Nephron (organoid): Measurements from ENCODE around the gene MGAT5.

Experiments
- H3K27ac Mint-ChIP-seq, 3 experiments: 2 replicates each; pipeline ENCODE4 v1.8.0; 2020; ENCODE audit warnings: mixed read lengths in 3 of 3, mild to moderate bottlenecking in 2 of 3, moderate library complexity in 1 of 3
- H3K27me3 Mint-ChIP-seq: 2 replicates; pipeline ENCODE4 v1.8.0; 2021; ENCODE audit warnings: low read depth, mild to moderate bottlenecking, moderate library complexity, mixed read lengths
- H3K36me3 Mint-ChIP-seq: 2 replicates; pipeline ENCODE4 v1.8.0; 2020; ENCODE audit warnings: low read depth, mixed read lengths
- H3K4me1 Mint-ChIP-seq: 2 replicates; pipeline ENCODE4 v1.8.0; 2020; ENCODE audit warnings: mixed read lengths
- H3K4me3 Mint-ChIP-seq, 3 experiments: 2 replicates each; pipeline ENCODE4 v1.8.0; 2020; ENCODE audit warnings: mild to moderate bottlenecking in 3 of 3, mixed read lengths in 3 of 3, moderate library complexity in 2 of 3
- H3K9me3 Mint-ChIP-seq: 2 replicates; pipeline ENCODE4 v1.8.0; 2020; ENCODE audit warnings: mixed read lengths
- TF ChIP-seq, protein P1 (sequence below), 3 experiments: fragments of 200-600 bp; sonication (generic); IDR thresholded peaks; one replicate each; pipeline ENCODE4 v1.5.0; 2021; ENCODE audit warnings: antibody characterized with exemption in 3 of 3; ENCODE audit not compliant: unreplicated experiment in 3 of 3

MGAT5 gene

DNA sequence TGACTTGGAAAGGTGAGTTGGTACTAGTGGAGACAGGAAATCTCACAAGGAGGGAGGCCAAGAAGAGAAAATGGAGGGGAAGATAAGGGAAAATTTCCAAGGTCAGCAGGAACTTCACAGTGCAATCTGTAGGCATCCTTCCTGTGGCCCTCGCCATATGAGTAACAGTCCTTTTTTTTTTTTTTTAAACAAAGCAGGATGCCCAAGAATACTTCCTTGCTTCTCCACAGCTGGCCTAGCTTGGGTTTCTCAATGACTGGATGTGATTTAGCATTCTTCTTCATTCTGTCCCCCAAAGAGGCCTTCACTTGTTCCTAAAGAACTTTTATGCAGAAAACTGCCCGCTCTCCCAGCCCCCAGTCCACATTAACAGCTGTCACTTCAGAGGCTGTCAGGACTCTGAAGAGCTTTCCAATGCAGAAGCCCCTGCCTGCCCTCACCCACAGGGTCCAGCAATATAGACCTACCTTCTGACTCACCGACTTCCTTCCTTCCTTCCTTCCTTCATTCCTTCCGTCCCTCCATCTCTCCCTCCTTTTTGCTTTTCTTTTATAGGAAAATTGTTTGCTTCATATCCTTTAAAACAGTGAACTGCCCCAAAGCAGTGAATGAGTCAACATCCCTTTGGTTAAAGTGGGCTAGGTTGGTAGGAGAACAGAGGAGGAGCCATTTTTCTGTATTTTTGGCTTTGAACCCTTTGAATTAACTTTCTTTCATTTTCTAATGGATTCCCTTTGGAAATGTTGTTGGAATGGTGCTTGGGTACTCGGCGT is 172.0 kb downstream of the MGAT5 start:
- H3K27me3 Mint-ChIP-seq = no peaks in the 10 kb centered on the region

DNA sequence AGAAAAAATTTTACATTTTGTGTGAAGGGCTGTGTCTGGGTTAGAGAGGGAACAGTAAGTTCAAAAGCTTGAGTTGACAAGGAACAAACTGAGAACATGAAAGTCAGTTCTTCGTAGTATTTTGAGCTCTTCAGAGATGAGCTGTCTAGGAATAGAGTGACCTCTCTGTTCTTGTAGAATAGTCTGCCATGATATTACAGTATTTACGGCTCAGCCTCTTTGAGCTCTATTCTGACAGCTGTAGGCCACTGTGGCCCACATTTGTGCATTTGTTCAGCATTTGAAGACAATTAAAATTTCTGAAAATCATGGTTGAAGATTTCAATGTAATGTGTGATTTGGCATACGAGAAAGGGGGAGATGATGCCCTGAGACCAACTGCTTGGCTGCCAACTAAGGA is 172.8 kb downstream of the MGAT5 start:
- Mint-ChIP-seq H3K4me1 (no peaks in the 10 kb centered on the region), H3K36me3 (peaks cover 29% of the 10 kb centered on the region), H3K9me3 (no peaks in the 10 kb centered on the region), H3K4me3 (no peak overlapping the region), H3K27me3 (no peaks in the 10 kb centered on the region), H3K27ac (peak overlapping the region in 1 of 3 experiments; percentile 0)
- TF ChIP-seq, protein P1, sequence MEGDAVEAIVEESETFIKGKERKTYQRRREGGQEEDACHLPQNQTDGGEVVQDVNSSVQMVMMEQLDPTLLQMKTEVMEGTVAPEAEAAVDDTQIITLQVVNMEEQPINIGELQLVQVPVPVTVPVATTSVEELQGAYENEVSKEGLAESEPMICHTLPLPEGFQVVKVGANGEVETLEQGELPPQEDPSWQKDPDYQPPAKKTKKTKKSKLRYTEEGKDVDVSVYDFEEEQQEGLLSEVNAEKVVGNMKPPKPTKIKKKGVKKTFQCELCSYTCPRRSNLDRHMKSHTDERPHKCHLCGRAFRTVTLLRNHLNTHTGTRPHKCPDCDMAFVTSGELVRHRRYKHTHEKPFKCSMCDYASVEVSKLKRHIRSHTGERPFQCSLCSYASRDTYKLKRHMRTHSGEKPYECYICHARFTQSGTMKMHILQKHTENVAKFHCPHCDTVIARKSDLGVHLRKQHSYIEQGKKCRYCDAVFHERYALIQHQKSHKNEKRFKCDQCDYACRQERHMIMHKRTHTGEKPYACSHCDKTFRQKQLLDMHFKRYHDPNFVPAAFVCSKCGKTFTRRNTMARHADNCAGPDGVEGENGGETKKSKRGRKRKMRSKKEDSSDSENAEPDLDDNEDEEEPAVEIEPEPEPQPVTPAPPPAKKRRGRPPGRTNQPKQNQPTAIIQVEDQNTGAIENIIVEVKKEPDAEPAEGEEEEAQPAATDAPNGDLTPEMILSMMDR (IDR thresholded peaks at IDR 0.05; ENCODE audit: unreplicated experiment in 3 of 3) = no peak

More for the DNA sequence above, 172.0 kb downstream of the MGAT5 start:
- H3K27ac Mint-ChIP-seq = peak overlapping the region in 1 of 3 experiments; percentile 0
- H3K4me1 Mint-ChIP-seq = no peaks in the 10 kb centered on the region
- H3K36me3 Mint-ChIP-seq = peaks cover 27% of the 10 kb centered on the region
- no peaks in the 10 kb centered on the region for H3K9me3 Mint-ChIP-seq
- TF ChIP-seq, protein P1 (IDR thresholded peaks at IDR 0.05; ENCODE audit: unreplicated experiment in 3 of 3) = no peak
- H3K4me3 Mint-ChIP-seq = no peak overlapping the region

DNA sequence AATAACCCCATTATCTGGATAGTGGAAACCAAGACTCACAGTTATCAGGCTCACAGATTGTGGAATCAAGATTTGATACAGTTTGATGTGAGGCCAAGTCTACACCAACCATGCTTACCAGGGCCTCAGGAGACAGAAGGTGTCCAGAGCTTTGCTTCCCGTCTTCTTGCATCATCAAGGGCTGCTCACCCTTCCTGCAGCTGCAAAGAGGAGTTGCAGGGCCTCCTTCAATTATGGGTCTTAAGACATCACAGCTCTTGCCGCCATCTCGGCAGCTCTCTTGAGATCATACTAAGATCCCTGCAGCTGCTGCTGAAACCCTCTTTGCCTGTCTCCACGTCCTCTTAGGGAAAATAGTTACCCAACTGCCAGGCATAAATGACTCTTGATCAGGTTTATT is 176.0 kb downstream of the MGAT5 start:
- H3K36me3 Mint-ChIP-seq = peaks cover 40% of the 10 kb centered on the region
- H3K4me3 Mint-ChIP-seq = no peak overlapping the region
- no peak overlapping the region for H3K27ac Mint-ChIP-seq
- H3K27me3 Mint-ChIP-seq = no peaks in the 10 kb centered on the region
- TF ChIP-seq, protein P1 (IDR thresholded peaks at IDR 0.05; ENCODE audit: unreplicated experiment in 3 of 3) = no peak
- H3K9me3 Mint-ChIP-seq = no peaks in the 10 kb centered on the region
- peaks cover 11% of the 10 kb centered on the region for H3K4me1 Mint-ChIP-seq

DNA sequence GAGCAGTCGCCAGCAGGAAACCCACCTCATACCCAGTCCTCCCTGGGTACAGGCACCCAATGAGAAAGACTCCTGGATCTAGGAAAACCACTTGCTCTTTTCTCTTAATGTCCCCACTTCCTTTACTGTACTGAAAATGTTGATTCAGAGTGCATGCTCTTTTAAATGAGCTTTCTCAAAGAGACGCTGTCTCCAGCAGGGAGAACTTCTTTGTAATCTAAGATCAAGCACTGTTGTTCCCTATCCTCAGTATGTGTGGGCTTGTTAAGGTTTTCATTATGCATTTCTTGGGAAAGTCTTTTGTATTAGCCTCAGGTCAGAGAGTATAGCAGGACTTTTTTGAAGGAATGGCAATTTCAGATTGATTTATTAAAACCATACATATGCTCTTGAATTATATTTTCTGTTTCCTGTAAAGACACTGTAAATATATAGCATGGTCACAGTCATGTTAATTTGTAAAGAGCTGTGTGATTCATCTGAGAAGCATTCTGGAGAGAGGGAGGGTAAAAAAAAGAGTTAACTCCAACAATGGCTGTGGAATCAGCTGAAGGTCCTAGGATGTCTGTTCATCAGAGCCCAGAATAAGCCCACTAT is 178.1 kb downstream of the MGAT5 start:
- no peak overlapping the region for H3K4me3 Mint-ChIP-seq
- peaks cover 32% of the 10 kb centered on the region for H3K36me3 Mint-ChIP-seq
- H3K27ac Mint-ChIP-seq = peak overlapping the region; percentile 16 to 44 (median 32)
- H3K27me3 Mint-ChIP-seq = no peaks in the 10 kb centered on the region
- no peaks in the 10 kb centered on the region for H3K9me3 Mint-ChIP-seq
- TF ChIP-seq, protein P1 (IDR thresholded peaks at IDR 0.05; ENCODE audit: unreplicated experiment in 3 of 3) = no peak
- H3K4me1 Mint-ChIP-seq = peaks cover 11% of the 10 kb centered on the region

DNA sequence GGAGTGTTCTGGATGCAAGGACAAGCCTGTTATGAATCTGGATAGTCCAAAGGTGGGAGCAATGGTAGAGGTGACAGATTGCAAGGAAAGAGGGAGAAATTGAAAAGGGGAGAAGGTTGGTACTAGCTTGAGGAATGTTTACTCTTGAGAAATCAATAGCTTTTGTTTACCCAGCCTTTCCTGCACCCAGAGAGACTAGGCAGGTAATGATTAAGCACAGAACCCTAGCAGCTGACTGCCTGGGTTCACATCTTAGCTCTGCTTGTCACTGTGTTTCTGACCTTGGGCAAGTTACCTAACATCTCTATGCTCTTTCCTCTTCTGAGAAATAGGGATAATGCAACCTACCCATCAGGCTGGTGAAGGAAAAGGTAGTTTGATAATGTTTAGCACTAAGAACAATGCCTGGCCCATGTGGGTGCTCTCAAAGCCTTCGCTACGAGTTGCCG is 178.6 kb downstream of the MGAT5 start:
- TF ChIP-seq, protein P1 (IDR thresholded peaks at IDR 0.05; ENCODE audit: unreplicated experiment in 3 of 3) = no peak
- peaks cover 11% of the 10 kb centered on the region for H3K4me1 Mint-ChIP-seq
- H3K4me3 Mint-ChIP-seq = no peak overlapping the region
- no peaks in the 10 kb centered on the region for H3K9me3 Mint-ChIP-seq
- H3K27me3 Mint-ChIP-seq = no peaks in the 10 kb centered on the region
- peak overlapping the region; percentile 16 to 44 (median 32) for H3K27ac Mint-ChIP-seq
- H3K36me3 Mint-ChIP-seq = peaks cover 27% of the 10 kb centered on the region
